WTC11 (cell line): ENCODE measurements around the gene NAA40. TPM values are rescaled to one million over a fixed set of nuclear protein-coding genes. Genes with fewer than 3 reads are reported as not detected.
A peak's percentile ranks its signal among the peaks of the same experiment; 100 is the strongest.

Experiments
- ATAC-seq: fragments of 200-7000 bp; cut with Tn5 transposase; 2 replicates; pipeline ENCODE4 v1.10.0; 2021; ENCODE audit warnings: mild to moderate bottlenecking, moderate library complexity
- CTCF ChIA-PET: fragments of 300-600 bp; sonication (Branson Sonifier 250); formaldehyde crosslinking; loops from one replicate; lab custom pipeline; 2021; ENCODE audit warnings: antibody characterized with exemption; lab: Charles Lee
- POLR2A ChIA-PET: fragments of 350-600 bp; sonication (Branson Sonifier 250); formaldehyde crosslinking; loops from one replicate; lab custom pipeline; 2021; ENCODE audit warnings: antibody characterized with exemption; lab: Charles Lee
- DNase-seq: peaks from one replicate; pipeline ENCODE4 v3.0.0; 2021; ENCODE audit warnings: low spot score
- H3K27ac Mint-ChIP-seq: 2 replicates; pipeline ENCODE4 v1.8.0; 2021; ENCODE audit warnings: mixed read lengths
- H3K27me3 Mint-ChIP-seq: 2 replicates; pipeline ENCODE4 v1.8.0; 2021; ENCODE audit warnings: low read depth, mild to moderate bottlenecking, moderate library complexity, mixed read lengths
- H3K36me3 Mint-ChIP-seq: 2 replicates; pipeline ENCODE4 v1.8.0; 2021; ENCODE audit warnings: mixed read lengths
- H3K4me1 Mint-ChIP-seq: 2 replicates; pipeline ENCODE4 v1.8.0; 2022; ENCODE audit warnings: mixed read lengths
- H3K4me3 Mint-ChIP-seq: 2 replicates; pipeline ENCODE4 v1.8.0; 2021; ENCODE audit warnings: mild to moderate bottlenecking, moderate library complexity, mixed read lengths
- H3K9me3 Mint-ChIP-seq: 2 replicates; pipeline ENCODE4 v1.8.0; 2021; ENCODE audit warnings: mixed read lengths
- CBFB ChIP-seq: sonication (generic); formaldehyde crosslinking; IDR thresholded peaks from 2 replicates; pipeline ENCODE4 v1.8.1; 2022; ENCODE audit warnings: mild to moderate bottlenecking, low read depth, missing genetic modification reagents
- CREB1 ChIP-seq: sonication (generic); formaldehyde crosslinking; IDR thresholded peaks from 2 replicates; pipeline ENCODE4 v1.8.0; 2023; ENCODE audit warnings: mild to moderate bottlenecking, missing genetic modification reagents
- CREM ChIP-seq: sonication (generic); formaldehyde crosslinking; IDR thresholded peaks from 2 replicates; pipeline ENCODE4 v1.8.1; 2022; ENCODE audit warnings: mild to moderate bottlenecking, missing genetic modification reagents, moderate library complexity
- ETV6 ChIP-seq: sonication (generic); formaldehyde crosslinking; IDR thresholded peaks from 2 replicates; pipeline ENCODE4 v1.8.1; 2022; ENCODE audit warnings: mild to moderate bottlenecking, missing genetic modification reagents
- IRF2 ChIP-seq: sonication (generic); formaldehyde crosslinking; IDR thresholded peaks from 2 replicates; pipeline ENCODE4 v1.8.0; 2022; ENCODE audit warnings: low read depth, missing genetic modification reagents, borderline replicate concordance
- NFATC4 ChIP-seq: fragments of 250-450 bp; sonication (Bioruptor Pico); IDR thresholded peaks from 2 replicates; pipeline ENCODE4 v1.9.0; 2021; ENCODE audit warnings: mild to moderate bottlenecking
- NFE2L1 ChIP-seq: sonication (generic); formaldehyde crosslinking; IDR thresholded peaks from 2 replicates; pipeline ENCODE4 v1.8.1; 2023; ENCODE audit warnings: missing genetic modification reagents
- ZNF121 ChIP-seq: sonication (generic); formaldehyde crosslinking; IDR thresholded peaks from 2 replicates; pipeline ENCODE4 v1.8.0; 2023; ENCODE audit warnings: missing genetic modification reagents
- ZNF671 ChIP-seq: fragments of 250-450 bp; sonication (Bioruptor Pico); IDR thresholded peaks from 2 replicates; pipeline ENCODE4 v1.8.0; 2021; ENCODE audit warnings: mild to moderate bottlenecking
- total RNA-seq: library from RNA; stranded (reverse); gene quantifications from 3 replicates; pipeline ENCODE4 v1.2.3, GENCODE V29; 2021
- TF ChIP-seq, protein P1 (sequence below): sonication (generic); formaldehyde crosslinking; IDR thresholded peaks from 2 replicates; pipeline ENCODE4 v1.8.1; 2023; ENCODE audit warnings: mild to moderate bottlenecking, missing genetic modification reagents, moderate library complexity
- TF ChIP-seq, protein P2 (sequence below): sonication (generic); formaldehyde crosslinking; IDR thresholded peaks from 2 replicates; pipeline ENCODE4 v1.8.1; 2022; ENCODE audit warnings: mild to moderate bottlenecking, missing genetic modification reagents, moderate library complexity, borderline replicate concordance
- TF ChIP-seq, protein P3 (sequence below): fragments of 250-450 bp; sonication (Bioruptor Pico); conservative IDR thresholded peaks from 2 replicates; pipeline ENCODE4 v1.9.0; 2021; ENCODE audit warnings: mild to moderate bottlenecking
- TF ChIP-seq, protein P4 (sequence below): sonication (generic); formaldehyde crosslinking; IDR thresholded peaks from 2 replicates; pipeline ENCODE4 v1.8.1; 2022; ENCODE audit warnings: missing genetic modification reagents, borderline replicate concordance
- TF ChIP-seq, protein P5 (sequence below): sonication (generic); formaldehyde crosslinking; IDR thresholded peaks from 2 replicates; pipeline ENCODE4 v1.8.1; 2022; ENCODE audit warnings: low read depth, mild to moderate bottlenecking, moderate library complexity, missing genetic modification reagents, borderline replicate concordance

NAA40 gene
- total RNA-seq, 1 experiment from 2014 or later = 31.8 TPM

DNA sequence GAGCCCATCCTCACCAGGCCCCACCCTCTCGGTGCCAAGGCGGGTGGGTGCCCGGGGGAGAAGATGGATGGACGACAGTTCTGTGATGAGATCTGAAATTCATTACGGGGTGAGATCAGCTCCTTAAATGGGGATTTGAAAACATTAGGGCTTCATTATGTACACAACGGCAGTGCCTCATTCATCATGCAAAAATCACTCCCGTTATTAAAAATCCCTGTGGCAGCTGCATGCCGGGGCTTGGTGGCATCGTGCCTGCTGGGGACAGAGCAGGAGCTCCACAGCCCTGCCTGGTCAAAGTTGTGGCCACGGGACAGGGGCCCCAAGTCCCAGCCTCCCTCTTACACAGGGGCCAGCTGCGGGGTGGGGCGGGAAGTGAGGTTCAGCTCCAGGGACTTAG lies 67.6 kb downstream of the NAA40 start:
- H3K27me3 Mint-ChIP-seq = peaks cover 98% of the 10 kb centered on the region
- DNase-seq (no peak), ATAC-seq (no peak)
- peaks cover 14% of the 10 kb centered on the region for H3K9me3 Mint-ChIP-seq
- H3K27ac Mint-ChIP-seq = no peak overlapping the region
- POLR2A ChIA-PET = no interaction called here
- H3K4me1 Mint-ChIP-seq = peaks cover 18% of the 10 kb centered on the region
- TF ChIP-seq, protein P1, sequence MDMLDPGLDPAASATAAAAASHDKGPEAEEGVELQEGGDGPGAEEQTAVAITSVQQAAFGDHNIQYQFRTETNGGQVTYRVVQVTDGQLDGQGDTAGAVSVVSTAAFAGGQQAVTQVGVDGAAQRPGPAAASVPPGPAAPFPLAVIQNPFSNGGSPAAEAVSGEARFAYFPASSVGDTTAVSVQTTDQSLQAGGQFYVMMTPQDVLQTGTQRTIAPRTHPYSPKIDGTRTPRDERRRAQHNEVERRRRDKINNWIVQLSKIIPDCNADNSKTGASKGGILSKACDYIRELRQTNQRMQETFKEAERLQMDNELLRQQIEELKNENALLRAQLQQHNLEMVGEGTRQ = no peak
- TF ChIP-seq ZNF121 (CRISPR knock-in tag) = no peak
- TF ChIP-seq, protein P2, sequence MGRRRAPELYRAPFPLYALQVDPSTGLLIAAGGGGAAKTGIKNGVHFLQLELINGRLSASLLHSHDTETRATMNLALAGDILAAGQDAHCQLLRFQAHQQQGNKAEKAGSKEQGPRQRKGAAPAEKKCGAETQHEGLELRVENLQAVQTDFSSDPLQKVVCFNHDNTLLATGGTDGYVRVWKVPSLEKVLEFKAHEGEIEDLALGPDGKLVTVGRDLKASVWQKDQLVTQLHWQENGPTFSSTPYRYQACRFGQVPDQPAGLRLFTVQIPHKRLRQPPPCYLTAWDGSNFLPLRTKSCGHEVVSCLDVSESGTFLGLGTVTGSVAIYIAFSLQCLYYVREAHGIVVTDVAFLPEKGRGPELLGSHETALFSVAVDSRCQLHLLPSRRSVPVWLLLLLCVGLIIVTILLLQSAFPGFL (CRISPR knock-in tag) = no peak
- no peak for TF ChIP-seq ZNF671 (CRISPR knock-in tag)
- TF ChIP-seq, protein P3, sequence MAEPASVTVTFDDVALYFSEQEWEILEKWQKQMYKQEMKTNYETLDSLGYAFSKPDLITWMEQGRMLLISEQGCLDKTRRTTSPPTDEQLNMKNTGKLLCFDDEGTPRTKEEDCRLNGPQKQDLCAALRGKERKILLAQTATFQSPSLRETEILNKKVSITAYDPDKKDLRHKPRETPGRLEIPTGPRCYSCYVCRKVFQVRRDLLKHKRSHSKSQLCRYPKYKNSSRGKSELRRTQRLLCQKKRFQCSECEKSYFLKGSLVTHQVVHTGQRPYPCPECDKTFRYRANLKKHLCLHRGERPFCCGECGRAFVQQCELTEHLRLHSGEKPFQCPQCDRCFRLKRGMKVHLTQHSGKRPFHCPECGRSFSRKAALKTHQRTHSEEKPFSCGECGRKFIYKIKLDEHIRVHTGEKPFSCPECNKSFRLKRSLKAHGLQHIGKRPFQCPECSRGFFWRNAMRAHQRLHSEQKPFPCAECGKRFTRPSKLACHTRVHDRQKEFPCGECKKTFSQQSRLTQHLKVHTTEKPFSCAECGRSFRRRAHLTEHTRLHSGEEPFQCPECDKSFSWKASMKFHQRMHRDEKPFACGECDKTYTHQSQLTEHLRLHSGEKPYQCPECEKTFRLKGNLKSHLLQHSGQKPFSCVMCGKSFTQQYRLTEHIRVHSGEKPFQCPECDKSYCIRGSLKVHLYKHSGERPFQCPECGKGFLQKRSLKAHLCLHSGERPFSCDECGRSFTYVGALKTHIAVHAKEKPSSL = no peak
- TF ChIP-seq CBFB = no peak
- no peak for TF ChIP-seq NFE2L1 (CRISPR knock-in tag)
- no peak for TF ChIP-seq CREB1
- no peak for TF ChIP-seq CREM (CRISPR knock-in tag)
- TF ChIP-seq, protein P4, sequence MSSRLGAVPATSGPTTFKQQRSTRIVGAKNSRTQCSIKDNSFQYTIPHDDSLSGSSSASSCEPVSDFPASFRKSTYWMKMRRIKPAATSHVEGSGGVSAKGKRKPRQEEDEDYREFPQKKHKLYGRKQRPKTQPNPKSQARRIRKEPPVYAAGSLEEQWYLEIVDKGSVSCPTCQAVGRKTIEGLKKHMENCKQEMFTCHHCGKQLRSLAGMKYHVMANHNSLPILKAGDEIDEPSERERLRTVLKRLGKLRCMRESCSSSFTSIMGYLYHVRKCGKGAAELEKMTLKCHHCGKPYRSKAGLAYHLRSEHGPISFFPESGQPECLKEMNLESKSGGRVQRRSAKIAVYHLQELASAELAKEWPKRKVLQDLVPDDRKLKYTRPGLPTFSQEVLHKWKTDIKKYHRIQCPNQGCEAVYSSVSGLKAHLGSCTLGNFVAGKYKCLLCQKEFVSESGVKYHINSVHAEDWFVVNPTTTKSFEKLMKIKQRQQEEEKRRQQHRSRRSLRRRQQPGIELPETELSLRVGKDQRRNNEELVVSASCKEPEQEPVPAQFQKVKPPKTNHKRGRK (CRISPR knock-in tag) = no peak
- TF ChIP-seq, protein P5, sequence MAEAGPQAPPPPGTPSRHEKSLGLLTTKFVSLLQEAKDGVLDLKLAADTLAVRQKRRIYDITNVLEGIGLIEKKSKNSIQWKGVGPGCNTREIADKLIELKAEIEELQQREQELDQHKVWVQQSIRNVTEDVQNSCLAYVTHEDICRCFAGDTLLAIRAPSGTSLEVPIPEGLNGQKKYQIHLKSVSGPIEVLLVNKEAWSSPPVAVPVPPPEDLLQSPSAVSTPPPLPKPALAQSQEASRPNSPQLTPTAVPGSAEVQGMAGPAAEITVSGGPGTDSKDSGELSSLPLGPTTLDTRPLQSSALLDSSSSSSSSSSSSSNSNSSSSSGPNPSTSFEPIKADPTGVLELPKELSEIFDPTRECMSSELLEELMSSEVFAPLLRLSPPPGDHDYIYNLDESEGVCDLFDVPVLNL (CRISPR knock-in tag) = no peak
- TF ChIP-seq IRF2 (CRISPR knock-in tag) = no peak
- no peak for TF ChIP-seq ETV6 (CRISPR knock-in tag)
- TF ChIP-seq NFATC4 (CRISPR knock-in tag) = no peak
- H3K36me3 Mint-ChIP-seq = peaks cover 8% of the 10 kb centered on the region
- 0 out of 2 replicates have a peak overlapping the region, but pooled peaks have one; percentile 69 for H3K4me3 Mint-ChIP-seq
- CTCF ChIA-PET = interaction anchor here (0.5 to 2.9 kb wide), 5 partner anchors 10 to 180 kb away, joined by 3 to 12 read pairs (median 5); partner anchors contain the start of gene STIP1

Other genes with a start within 250 kb of the NAA40 start
- gene ZFTA, start 170.2 kb upstream of the NAA40 start, total RNA-seq = 44.7 to 47.2 TPM (median 45.6 TPM) in 3 replicates
- 93.8 to 108 TPM (median 106 TPM) in 3 replicates for gene SPINDOC, start 125.5 kb upstream of the NAA40 start, total RNA-seq
- 50.8 to 57.4 TPM (median 51.4 TPM) in 3 replicates for gene MARK2, start 99.9 kb upstream of the NAA40 start, total RNA-seq
- 77.4 to 98.3 TPM (median 92.0 TPM) in 3 replicates for gene RCOR2, start 21.8 kb upstream of the NAA40 start, total RNA-seq
- 518 to 587 TPM (median 554 TPM) in 3 replicates for gene COX8A, start 35.6 kb downstream of the NAA40 start, total RNA-seq
- gene OTUB1, start 47.4 kb downstream of the NAA40 start, total RNA-seq = 94.3 to 112 TPM (median 99.3 TPM) in 3 replicates
- gene FLRT1, start 96.9 kb downstream of the NAA40 start, total RNA-seq = 0.14 to 0.20 TPM (median 0.16 TPM) in 3 replicates
- gene MACROD1, start 227.1 kb downstream of the NAA40 start, total RNA-seq = 36.9 to 54.4 TPM (median 52.9 TPM) in 3 replicates
- 291 to 296 TPM (median 296 TPM) in 3 replicates for gene STIP1, start 247.2 kb downstream of the NAA40 start, total RNA-seq